AG20443 (cell line): ENCODE data around the gene ORC6.

Experiments used
- DNase-seq: peaks from one replicate; pipeline ENCODE4 v3.0.0; 2012; ENCODE audit warnings: low spot score, mixed read lengths

Gene ORC6

GRCh38 chr16:46701615-46702014, 12.2 kb downstream of the ORC6 start:
- DNase-seq = no peak

DNA sequence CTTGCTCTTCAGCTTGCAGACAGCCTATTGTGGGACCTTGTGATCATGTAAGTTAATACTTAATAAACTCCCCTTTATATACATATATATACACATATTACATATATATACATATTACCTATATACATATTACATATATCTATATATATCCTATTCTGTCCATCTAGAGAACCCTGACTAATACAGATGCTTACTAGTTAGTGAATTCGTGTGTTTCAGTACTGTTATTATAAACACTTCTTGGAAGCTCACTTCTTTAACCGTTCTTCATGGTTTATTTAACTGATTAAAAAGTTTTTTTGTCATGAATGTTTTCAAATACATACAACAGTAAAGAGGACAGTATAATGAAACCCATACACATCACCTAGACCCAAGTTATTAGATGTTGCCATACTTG, 12.6 kb downstream of the ORC6 start:
- no peak for DNase-seq

DNA sequence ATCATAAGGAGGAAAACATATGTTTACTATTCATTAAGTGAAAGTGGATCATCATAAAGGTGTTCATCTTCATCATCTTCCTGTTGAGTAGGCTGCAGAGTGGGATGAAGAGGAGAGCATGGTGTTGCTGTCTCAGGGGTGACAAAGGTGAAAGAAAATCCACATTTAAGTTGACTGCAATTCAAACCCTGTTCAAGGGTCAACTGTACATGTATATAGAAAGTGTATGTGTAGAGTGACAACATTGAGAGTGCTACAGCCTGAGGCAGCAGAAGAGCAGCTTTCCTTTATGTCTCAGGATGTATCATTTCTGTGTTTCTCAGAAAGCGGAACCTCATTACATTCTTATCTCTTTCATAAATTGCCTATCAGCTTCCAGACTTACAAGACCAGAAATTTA, 17.2 kb downstream of the ORC6 start:
- DNase-seq = no peak

GRCh38 chr16:46709469-46710005, 20.1 kb downstream of the ORC6 start:
- no peak for DNase-seq

DNA sequence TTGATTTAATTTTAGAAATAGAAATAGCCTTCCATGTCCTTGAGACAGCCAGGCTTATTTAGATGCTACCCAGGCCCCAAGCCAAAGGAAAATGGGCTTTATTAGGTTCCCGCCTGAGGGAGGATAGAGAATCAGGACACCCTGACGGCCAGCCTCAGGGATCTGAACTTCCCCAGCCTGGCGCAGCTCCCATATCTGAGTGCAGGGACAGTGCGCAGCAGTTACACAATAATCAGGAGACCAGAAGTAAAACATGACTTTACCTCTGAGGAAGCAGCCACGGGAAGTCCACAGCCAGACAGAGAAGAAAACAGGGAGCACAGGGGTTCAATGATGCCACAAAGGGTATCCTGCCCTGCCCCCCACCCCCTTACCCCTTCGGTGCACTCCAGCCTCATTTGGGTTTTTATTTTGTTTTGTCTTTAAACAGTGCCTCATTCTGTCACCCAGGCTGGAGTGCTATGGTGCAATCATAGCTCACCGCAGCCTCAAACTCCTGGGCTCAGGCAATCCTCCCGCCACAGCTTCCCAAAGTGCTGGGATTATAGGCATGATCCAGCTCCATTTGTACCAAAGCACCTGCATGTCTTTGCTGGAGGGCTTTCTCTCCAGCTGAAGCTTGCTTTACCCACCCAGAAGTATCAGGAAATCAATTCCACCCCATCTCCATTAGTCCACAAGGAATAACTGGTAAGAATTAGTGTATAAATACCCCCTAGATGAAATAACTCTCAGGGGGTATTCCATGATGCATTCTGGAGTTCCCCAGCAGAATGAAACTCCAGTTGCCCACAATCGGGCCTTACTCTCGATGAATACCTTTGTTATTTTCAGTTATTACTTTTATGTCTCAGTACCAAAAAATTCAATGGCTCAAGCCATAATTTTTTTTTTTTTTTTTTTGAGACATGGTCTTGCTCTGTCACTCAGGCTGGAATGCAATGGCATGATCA, 21.9 kb downstream of the ORC6 start:
- DNase-seq = no peak

DNA sequence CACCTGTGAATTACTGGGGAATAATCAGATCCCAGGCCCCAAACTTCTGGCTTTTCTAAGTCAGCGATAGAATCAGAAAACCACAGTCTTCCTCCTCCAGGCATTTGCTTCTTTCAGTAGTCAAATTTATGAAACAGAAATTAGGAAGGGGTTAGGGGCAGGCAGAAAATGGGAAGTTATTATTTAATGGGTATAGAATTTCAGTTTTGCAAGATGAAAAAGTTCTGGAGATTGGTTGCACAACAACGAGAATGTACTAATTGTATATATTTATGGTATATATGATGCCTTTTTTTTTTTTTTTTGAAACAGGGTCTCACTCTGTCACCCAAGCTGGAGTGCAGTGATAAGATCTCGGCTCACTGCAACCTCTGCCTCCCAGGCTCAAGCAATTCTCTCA, 23.5 kb downstream of the ORC6 start:
- DNase-seq = no peak

- no peak for DNase-seq
These were observed 24.2 kb downstream of the ORC6 start for GRCh38 chr16:46713634-46714033.

DNA sequence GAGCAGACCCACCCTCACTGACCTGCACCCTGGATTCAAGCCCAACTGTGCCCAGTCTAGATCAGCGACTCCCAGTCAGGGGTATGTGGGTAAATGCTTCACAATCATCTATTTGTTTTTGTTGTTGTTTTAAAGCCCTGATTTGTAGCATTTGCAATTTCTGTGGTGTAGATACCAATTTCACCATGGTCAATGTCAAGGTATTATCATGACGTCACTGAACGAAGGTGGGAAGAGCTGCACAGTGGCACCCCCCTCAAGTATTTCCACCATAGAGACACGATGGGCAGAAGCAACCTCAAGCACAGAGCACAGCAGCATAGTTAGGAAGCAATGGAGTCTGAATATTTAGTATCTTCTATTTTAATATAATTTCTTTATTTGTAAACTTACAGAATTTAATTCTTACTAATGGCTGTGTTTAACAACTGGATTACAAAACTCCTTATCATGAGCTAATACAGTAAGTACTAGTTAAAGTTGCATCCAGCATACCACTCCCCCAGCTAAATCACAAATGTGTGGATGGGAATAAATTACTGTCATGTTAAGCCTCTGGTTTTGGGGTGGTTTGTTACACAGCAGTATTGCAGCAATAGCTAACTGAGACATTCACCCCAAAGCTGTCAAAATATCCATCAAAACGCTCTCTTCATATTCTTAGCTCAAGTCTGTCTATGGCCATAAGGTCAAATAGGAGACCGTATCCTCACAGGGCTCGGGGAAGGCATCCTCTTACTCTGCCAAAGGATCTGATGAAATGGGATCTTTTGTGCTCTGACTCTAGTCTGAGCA, 25.5 kb downstream of the ORC6 start:
- no peak for DNase-seq

DNA sequence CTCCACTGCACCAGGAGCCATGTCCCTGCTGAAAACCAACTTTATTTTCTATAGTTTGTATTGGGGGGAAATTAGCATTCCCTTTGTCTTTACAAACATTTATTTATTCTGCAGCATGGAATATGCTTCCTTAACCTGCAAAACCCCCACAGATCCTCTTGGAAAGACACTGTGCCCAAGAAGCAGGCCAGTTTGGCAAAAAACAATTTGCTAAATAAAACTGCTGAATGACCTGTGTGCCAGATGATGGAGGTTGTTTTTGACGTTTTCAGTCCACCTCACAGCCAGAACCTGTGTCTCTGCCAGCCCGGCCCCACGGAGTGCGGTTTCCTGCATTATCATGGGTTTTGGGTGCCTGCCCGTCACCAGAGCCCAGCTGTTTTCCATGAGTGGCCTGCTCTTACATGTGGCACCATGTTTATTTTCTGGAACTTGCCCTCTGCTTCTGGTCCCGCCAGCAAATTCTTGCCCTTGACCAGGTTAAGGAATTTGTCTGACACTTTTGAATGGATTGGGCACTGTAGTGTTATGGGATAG, 26.4 kb downstream of the ORC6 start:
- DNase-seq = no peak

DNA sequence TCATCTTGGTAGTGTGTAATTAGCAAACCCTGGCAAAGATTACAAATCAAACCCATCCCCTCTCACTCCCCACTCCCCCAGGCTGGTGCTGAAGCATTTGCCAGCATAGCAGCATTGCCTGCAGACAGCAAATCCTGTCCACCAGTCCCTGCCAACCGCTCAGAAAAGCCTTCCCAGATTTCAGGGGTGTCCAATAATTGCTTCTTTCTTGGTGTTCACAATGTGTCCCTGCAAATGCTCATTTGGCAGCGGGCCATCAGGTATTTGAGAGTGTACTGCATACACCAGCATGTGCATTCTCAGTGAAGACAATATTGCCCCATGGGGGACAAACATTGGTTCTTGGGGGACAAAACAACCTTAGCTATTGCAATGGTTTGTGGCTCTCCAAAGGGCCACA, 28.2 kb downstream of the ORC6 start:
- no peak for DNase-seq

- no peak for DNase-seq
These were observed 28.8 kb downstream of the ORC6 start for GRCh38 chr16:46718214-46718613.

DNA sequence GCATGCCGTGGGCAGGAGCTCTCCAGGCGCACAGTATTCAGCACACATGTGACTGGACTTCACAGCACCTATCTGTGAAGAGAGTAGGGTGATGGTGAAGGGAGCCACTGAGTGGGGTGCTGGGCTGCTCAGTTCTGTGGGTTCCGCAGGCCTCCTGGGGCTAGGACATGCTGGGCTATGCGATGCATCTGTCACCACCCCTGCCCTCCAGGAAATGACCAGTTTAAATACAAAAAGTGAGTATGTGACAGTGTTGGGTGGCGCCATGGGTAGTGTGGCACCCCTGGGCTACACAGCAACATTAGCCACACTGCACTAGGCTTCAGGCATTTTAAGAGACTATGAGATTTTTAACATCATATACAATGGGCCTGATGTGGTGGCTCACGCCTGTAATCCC, 30.1 kb downstream of the ORC6 start:
- no peak for DNase-seq

DNA sequence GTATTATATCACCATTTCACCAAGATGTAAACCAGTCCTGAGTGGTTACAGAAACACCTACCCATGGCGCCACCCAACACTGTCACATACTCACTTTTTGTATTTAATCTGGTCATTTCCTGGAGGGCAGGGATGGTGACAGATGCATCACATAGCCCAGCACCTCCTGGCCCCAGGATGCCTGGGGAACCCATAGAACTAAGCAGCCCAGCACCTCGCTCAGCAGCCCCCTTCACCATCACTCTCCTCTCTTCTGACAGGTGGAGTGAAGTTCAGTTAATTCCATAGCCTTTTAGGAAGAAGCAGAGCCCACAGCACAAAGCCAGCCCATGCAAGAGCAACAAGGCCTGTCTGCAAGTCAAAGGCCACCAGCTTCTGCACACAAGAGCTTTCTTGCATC, 31.2 kb downstream of the ORC6 start:
- no peak for DNase-seq

- no peak for DNase-seq
These were observed 32.4 kb downstream of the ORC6 start for GRCh38 chr16:46721885-46722284.

- DNase-seq = no peak
These were observed 37.7 kb downstream of the ORC6 start for GRCh38 chr16:46727184-46727583.

GRCh38 chr16:46727630-46728029, 38.2 kb downstream of the ORC6 start:
- no peak for DNase-seq

GRCh38 chr16:46728806-46729205, 39.3 kb downstream of the ORC6 start:
- DNase-seq = peak; percentile 3

GRCh38 chr16:46729326-46729995, 40.0 kb downstream of the ORC6 start:
- DNase-seq = peak; percentile 6

DNA sequence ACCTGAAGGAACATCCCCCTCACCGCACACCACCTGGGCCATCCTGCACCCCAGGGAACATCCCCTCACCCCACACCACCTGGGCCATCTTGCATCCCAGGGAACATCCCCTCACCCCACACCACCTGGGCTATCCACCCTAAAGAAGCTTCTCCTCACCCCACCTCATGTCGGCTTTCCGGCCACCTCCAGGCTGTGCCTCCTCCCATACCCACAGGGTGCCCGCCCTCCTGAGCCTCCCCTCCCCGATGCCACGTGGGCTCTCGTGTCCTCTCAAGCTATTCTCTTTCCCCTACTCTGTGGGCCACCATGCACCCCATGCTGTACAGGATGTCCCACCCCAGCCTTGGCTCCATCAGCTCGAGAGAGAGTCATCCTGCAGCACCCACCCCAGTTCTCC, 40.7 kb downstream of the ORC6 start:
- DNase-seq = no peak

DNA sequence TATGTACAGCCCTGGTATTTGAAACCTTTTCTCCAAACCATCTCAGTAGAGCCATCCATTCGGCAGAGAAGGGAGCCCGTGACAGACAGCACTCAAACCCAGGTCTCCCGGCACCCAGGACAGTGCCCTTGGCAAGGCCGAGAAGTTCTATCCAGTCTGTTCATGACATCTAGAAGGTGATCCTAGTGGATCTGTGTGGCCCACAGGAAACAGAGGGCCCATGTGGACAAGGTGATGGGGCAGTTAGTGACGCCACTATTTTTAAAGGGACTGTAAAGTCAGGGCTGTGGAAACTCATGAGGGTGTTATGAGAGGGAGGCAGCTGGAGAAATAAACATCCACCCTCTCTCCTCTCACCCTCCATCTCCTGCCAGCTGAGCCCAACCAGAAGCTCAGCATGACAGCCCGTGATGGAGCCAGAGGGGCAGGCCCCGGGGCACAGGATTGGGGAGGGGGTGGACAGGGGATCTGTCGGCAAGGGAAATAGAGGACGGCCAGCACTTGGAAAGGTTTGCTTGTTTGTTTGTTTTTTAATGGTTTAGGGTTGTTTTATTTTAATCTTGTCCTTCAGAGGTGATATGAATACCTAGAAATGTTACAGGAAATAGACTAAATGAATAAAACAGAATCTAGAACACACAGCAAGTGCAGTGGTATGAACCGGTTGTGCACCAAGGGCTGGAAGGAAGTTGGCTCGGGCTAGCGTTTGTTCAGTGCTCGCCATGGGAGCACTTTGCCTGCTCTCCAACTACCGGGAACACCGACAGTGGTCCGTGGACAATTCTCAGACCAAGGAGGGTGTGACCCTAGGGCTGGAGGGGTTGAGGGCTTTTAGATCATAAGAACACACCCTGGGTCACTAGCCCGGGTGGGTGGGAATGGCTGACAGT, 41.6 kb downstream of the ORC6 start:
- DNase-seq = peak; percentile 4
